ENCODE data around the gene MYO1D. TPM values are rescaled to one million over a fixed set of nuclear protein-coding genes. Genes with fewer than 3 reads are reported as not detected.

The MYO1D gene
- polyA plus RNA-seq, 4 donors, result 62.9 to 80.1 (median 73.6) TPM

- FAIRE-seq (no peak), DNase-seq (no peak)
- Histone ChIP-seq H3K27me3 (ENCODE audit: control insufficient read depth in 3 of 3, insufficient read depth in 3 of 3, low read length in 3 of 3) (no peaks in the 10 kb centered on the region), H3K4me3 (ENCODE audit: low read depth in 1 of 3, low read length in 3 of 3) (no peak overlapping the region), H3K9me3 (ENCODE audit: control insufficient read depth in 2 of 2, insufficient read depth in 1 of 2, low read depth in 1 of 2, low read length in 1 of 2) (no peaks in the 10 kb centered on the region), H3K27ac (ENCODE audit: low read depth in 1 of 3, low read length in 2 of 3) (no peak overlapping the region), H3K36me3 (ENCODE audit: control insufficient read depth in 3 of 3, insufficient read depth in 2 of 3, low read depth in 1 of 3, low read length in 3 of 3) (peaks cover 0 to 12% (median 0%) of the 10 kb centered on the region in 3 donors), H3K4me1 (ENCODE audit: control insufficient read depth in 3 of 3, insufficient read depth in 2 of 3, low read depth in 1 of 3, low read length in 2 of 3) (no peaks in the 10 kb centered on the region)
- WGBS, 3 donors, result 91 to 95% (median 94%) methylated on average over 11 of the region's 11 CpGs
These were observed 247.2 kb downstream of the MYO1D start for GRCh38 chr17:32629563-32630190.

GRCh38 chr17:32628271-32629044 lies 248.5 kb downstream of the MYO1D start:
- H3K4me1 ChIP-seq (ENCODE audit: control insufficient read depth in 3 of 3, insufficient read depth in 2 of 3, low read depth in 1 of 3, low read length in 2 of 3), result no peaks in the 10 kb centered on the region
- no peak overlapping the region for H3K4me3 ChIP-seq (ENCODE audit: low read depth in 1 of 3, low read length in 3 of 3)
- H3K36me3 ChIP-seq (ENCODE audit: control insufficient read depth in 3 of 3, insufficient read depth in 2 of 3, low read depth in 1 of 3, low read length in 3 of 3), result peaks cover 0 to 12% (median 0%) of the 10 kb centered on the region in 3 donors
- H3K9me3 ChIP-seq (ENCODE audit: control insufficient read depth in 2 of 2, insufficient read depth in 1 of 2, low read depth in 1 of 2, low read length in 1 of 2), result no peaks in the 10 kb centered on the region
- no peaks in the 10 kb centered on the region for H3K27me3 ChIP-seq (ENCODE audit: control insufficient read depth in 3 of 3, insufficient read depth in 3 of 3, low read length in 3 of 3)
- FAIRE-seq (no peak), DNase-seq (no peak)
- 68 to 83% (median 79%) methylated on average over 4 of the region's 4 CpGs for WGBS, 3 donors
- no peak overlapping the region for H3K27ac ChIP-seq (ENCODE audit: low read depth in 1 of 3, low read length in 2 of 3)

- Histone ChIP-seq H3K36me3 (ENCODE audit: control insufficient read depth in 3 of 3, insufficient read depth in 2 of 3, low read depth in 1 of 3, low read length in 3 of 3) (peaks cover 0 to 12% (median 0%) of the 10 kb centered on the region in 3 donors), H3K27me3 (ENCODE audit: control insufficient read depth in 3 of 3, insufficient read depth in 3 of 3, low read length in 3 of 3) (no peaks in the 10 kb centered on the region), H3K4me3 (ENCODE audit: low read depth in 1 of 3, low read length in 3 of 3) (no peak overlapping the region), H3K27ac (ENCODE audit: low read depth in 1 of 3, low read length in 2 of 3) (no peak overlapping the region), H3K9me3 (ENCODE audit: control insufficient read depth in 2 of 2, insufficient read depth in 1 of 2, low read depth in 1 of 2, low read length in 1 of 2) (no peaks in the 10 kb centered on the region), H3K4me1 (ENCODE audit: control insufficient read depth in 3 of 3, insufficient read depth in 2 of 3, low read depth in 1 of 3, low read length in 2 of 3) (no peaks in the 10 kb centered on the region)
- FAIRE-seq (no peak), DNase-seq (no peak)
- WGBS, 3 donors, result 75 to 89% (median 86%) methylated on average over 15 of the region's 15 CpGs
These were observed 249.5 kb downstream of the MYO1D start for GRCh38 chr17:32627239-32627996.

GRCh38 chr17:32626379-32626791 lies 250.5 kb downstream of the MYO1D start:
- DNase-seq (no peak), FAIRE-seq (no peak)
- WGBS, 3 donors, result 45 to 60% (median 52%) methylated on average over 6 of the region's 6 CpGs
- Histone ChIP-seq H3K27ac (ENCODE audit: low read depth in 1 of 3, low read length in 2 of 3) (no peak overlapping the region), H3K4me3 (ENCODE audit: low read depth in 1 of 3, low read length in 3 of 3) (no peak overlapping the region), H3K36me3 (ENCODE audit: control insufficient read depth in 3 of 3, insufficient read depth in 2 of 3, low read depth in 1 of 3, low read length in 3 of 3) (peaks cover 0 to 12% (median 0%) of the 10 kb centered on the region in 3 donors), H3K9me3 (ENCODE audit: control insufficient read depth in 2 of 2, insufficient read depth in 1 of 2, low read depth in 1 of 2, low read length in 1 of 2) (no peaks in the 10 kb centered on the region), H3K27me3 (ENCODE audit: control insufficient read depth in 3 of 3, insufficient read depth in 3 of 3, low read length in 3 of 3) (no peaks in the 10 kb centered on the region), H3K4me1 (ENCODE audit: control insufficient read depth in 3 of 3, insufficient read depth in 2 of 3, low read depth in 1 of 3, low read length in 2 of 3) (no peaks in the 10 kb centered on the region)

GRCh38 chr17:32625971-32626370 lies 251.0 kb downstream of the MYO1D start:
- Histone ChIP-seq H3K27me3 (ENCODE audit: control insufficient read depth in 3 of 3, insufficient read depth in 3 of 3, low read length in 3 of 3) (no peaks in the 10 kb centered on the region), H3K27ac (ENCODE audit: low read depth in 1 of 3, low read length in 2 of 3) (no peak overlapping the region), H3K4me1 (ENCODE audit: control insufficient read depth in 3 of 3, insufficient read depth in 2 of 3, low read depth in 1 of 3, low read length in 2 of 3) (no peaks in the 10 kb centered on the region), H3K4me3 (ENCODE audit: low read depth in 1 of 3, low read length in 3 of 3) (no peak overlapping the region), H3K9me3 (ENCODE audit: control insufficient read depth in 2 of 2, insufficient read depth in 1 of 2, low read depth in 1 of 2, low read length in 1 of 2) (no peaks in the 10 kb centered on the region), H3K36me3 (ENCODE audit: control insufficient read depth in 3 of 3, insufficient read depth in 2 of 3, low read depth in 1 of 3, low read length in 3 of 3) (peaks cover 0 to 9% (median 0%) of the 10 kb centered on the region in 3 donors)
- FAIRE-seq (no peak), DNase-seq (no peak)
- WGBS, 3 donors, result 63 to 71% (median 66%) methylated on average over 7 of the region's 7 CpGs

- DNase-seq (no peak), FAIRE-seq (no peak)
- no peaks in the 10 kb centered on the region for H3K9me3 ChIP-seq (ENCODE audit: control insufficient read depth in 2 of 2, insufficient read depth in 1 of 2, low read depth in 1 of 2, low read length in 1 of 2)
- H3K4me1 ChIP-seq (ENCODE audit: control insufficient read depth in 3 of 3, insufficient read depth in 2 of 3, low read depth in 1 of 3, low read length in 2 of 3), result no peaks in the 10 kb centered on the region
- peaks cover 0 to 12% (median 0%) of the 10 kb centered on the region in 3 donors for H3K36me3 ChIP-seq (ENCODE audit: control insufficient read depth in 3 of 3, insufficient read depth in 2 of 3, low read depth in 1 of 3, low read length in 3 of 3)
- WGBS, 3 donors, result 30 to 51% (median 37%) methylated on average over 2 of the region's 2 CpGs
- no peaks in the 10 kb centered on the region for H3K27me3 ChIP-seq (ENCODE audit: control insufficient read depth in 3 of 3, insufficient read depth in 3 of 3, low read length in 3 of 3)
- no peak overlapping the region for H3K4me3 ChIP-seq (ENCODE audit: low read depth in 1 of 3, low read length in 3 of 3)
- peak overlapping the region in 1 of 3 donors; percentile 66 for H3K27ac ChIP-seq (ENCODE audit: low read depth in 1 of 3, low read length in 2 of 3)
These were observed 253.7 kb downstream of the MYO1D start for GRCh38 chr17:32623196-32623595.

GRCh38 chr17:32622540-32622939 lies 254.4 kb downstream of the MYO1D start:
- Histone ChIP-seq H3K4me1 (ENCODE audit: control insufficient read depth in 3 of 3, insufficient read depth in 2 of 3, low read depth in 1 of 3, low read length in 2 of 3) (no peaks in the 10 kb centered on the region), H3K4me3 (ENCODE audit: low read depth in 1 of 3, low read length in 3 of 3) (no peak overlapping the region), H3K27me3 (ENCODE audit: control insufficient read depth in 3 of 3, insufficient read depth in 3 of 3, low read length in 3 of 3) (no peaks in the 10 kb centered on the region), H3K36me3 (ENCODE audit: control insufficient read depth in 3 of 3, insufficient read depth in 2 of 3, low read depth in 1 of 3, low read length in 3 of 3) (peaks cover 0 to 12% (median 0%) of the 10 kb centered on the region in 3 donors), H3K27ac (ENCODE audit: low read depth in 1 of 3, low read length in 2 of 3) (peak overlapping the region in 1 of 3 donors; percentile 66), H3K9me3 (ENCODE audit: control insufficient read depth in 2 of 2, insufficient read depth in 1 of 2, low read depth in 1 of 2, low read length in 1 of 2) (no peaks in the 10 kb centered on the region)
- peak; percentile 71 to 74 for DNase-seq
- FAIRE-seq, result no peak
- WGBS, 3 donors, result 16 to 67% (median 47%) methylated on average over 4 of the region's 4 CpGs

GRCh38 chr17:32621612-32622312 lies 255.2 kb downstream of the MYO1D start:
- DNase-seq (peak; percentile 16 to 21), FAIRE-seq (no peak)
- Histone ChIP-seq H3K4me1 (ENCODE audit: control insufficient read depth in 3 of 3, insufficient read depth in 2 of 3, low read depth in 1 of 3, low read length in 2 of 3) (no peaks in the 10 kb centered on the region), H3K4me3 (ENCODE audit: low read depth in 1 of 3, low read length in 3 of 3) (no peak overlapping the region), H3K9me3 (ENCODE audit: control insufficient read depth in 2 of 2, insufficient read depth in 1 of 2, low read depth in 1 of 2, low read length in 1 of 2) (no peaks in the 10 kb centered on the region), H3K27ac (ENCODE audit: low read depth in 1 of 3, low read length in 2 of 3) (peak overlapping the region in 1 of 3 donors; percentile 66), H3K27me3 (ENCODE audit: control insufficient read depth in 3 of 3, insufficient read depth in 3 of 3, low read length in 3 of 3) (no peaks in the 10 kb centered on the region), H3K36me3 (ENCODE audit: control insufficient read depth in 3 of 3, insufficient read depth in 2 of 3, low read depth in 1 of 3, low read length in 3 of 3) (peaks cover 0 to 9% (median 0%) of the 10 kb centered on the region in 3 donors)
- 87 to 100% (median 91%) methylated on average over 3 of the region's 3 CpGs for WGBS, 3 donors

Data from small intestine (tissue), 7 donors.